KMS-11 (cell line): ENCODE measurements around the gene BBC3.

Source experiments
- H2AFZ ChIP-seq: fragments of 200-600 bp; sonication (generic); 2 replicates; pipeline ENCODE4 v1.6.1; 2016; ENCODE audit warnings: antibody characterized with exemption, mixed run types, low read depth
- H3K27ac ChIP-seq: fragments of 200-600 bp; sonication (generic); 2 replicates; pipeline ENCODE4 v1.6.1; 2016; ENCODE audit warnings: mild to moderate bottlenecking, mixed run types
- H3K27me3 ChIP-seq: fragments of 200-600 bp; sonication (generic); 2 replicates; pipeline ENCODE4 v1.6.1; 2017; ENCODE audit warnings: mild to moderate bottlenecking, low read depth, mixed run types, moderate library complexity; ENCODE audit not compliant: insufficient read depth
- H3K36me3 ChIP-seq: fragments of 200-600 bp; sonication (generic); 2 replicates; pipeline ENCODE4 v1.6.1; 2017; ENCODE audit warnings: mild to moderate bottlenecking, mixed run types; ENCODE audit not compliant: insufficient read depth
- H3K4me1 ChIP-seq: fragments of 200-600 bp; sonication (generic); 2 replicates; pipeline ENCODE4 v1.6.1; 2016; ENCODE audit warnings: mild to moderate bottlenecking, low read depth, mixed run types; ENCODE audit not compliant: poor library complexity, severe bottlenecking
- H3K4me2 ChIP-seq: fragments of 200-600 bp; sonication (generic); 2 replicates; pipeline ENCODE4 v1.7.0; 2016; ENCODE audit warnings: mild to moderate bottlenecking, mixed run types
- H3K4me3 ChIP-seq: fragments of 200-600 bp; sonication (generic); IDR thresholded peaks from 2 replicates; pipeline ENCODE4 v1.6.1; 2017; ENCODE audit warnings: low read depth, low read length, mixed read lengths; ENCODE audit not compliant: insufficient read depth
- H3K79me2 ChIP-seq: fragments of 200-600 bp; sonication (generic); 2 replicates; pipeline ENCODE4 v1.6.1; 2016; ENCODE audit warnings: low read depth, mixed run types; ENCODE audit not compliant: insufficient read depth
- H3K9ac ChIP-seq: fragments of 200-600 bp; sonication (generic); 2 replicates; pipeline ENCODE4 v1.6.1; 2016; ENCODE audit warnings: mild to moderate bottlenecking, mixed run types
- H4K20me1 ChIP-seq: fragments of 200-600 bp; sonication (generic); 2 replicates; pipeline ENCODE4 v1.6.1; 2016; ENCODE audit warnings: mild to moderate bottlenecking, mixed run types; ENCODE audit not compliant: insufficient read depth
- CTCF ChIP-seq: fragments of 200-600 bp; sonication (generic); conservative IDR thresholded peaks from 2 replicates; pipeline ENCODE4 v1.6.1; 2017; ENCODE audit warnings: low read depth, mild to moderate bottlenecking, antibody characterized with exemption, low read length, moderate library complexity, mixed read lengths

The BBC3 gene

GRCh38 chr19:47230054-47230920 is 712 bp downstream of the BBC3 start:
- Histone ChIP-seq H3K9ac (peak overlapping the region; percentile 44; the same call in 1 of the 2 replicates), H3K27ac (peak overlapping the region; percentile 44; the same call in 1 of the 2 replicates), H3K4me3 (no peak overlapping the region), H2AFZ (peak overlapping the region; percentile 54; the same call in 1 of the 2 replicates), H3K27me3 (peaks cover 6% of the 10 kb centered on the region; the same call in 1 of the 2 replicates), H3K36me3 (no peaks in the 10 kb centered on the region), H3K4me2 (peak overlapping the region; percentile 97), H3K4me1 (peaks cover 47% of the 10 kb centered on the region), H3K79me2 (no peaks in the 10 kb centered on the region), H4K20me1 (no peaks in the 10 kb centered on the region)
- TF ChIP-seq CTCF = peak; percentile 71

GRCh38 chr19:47229676-47230053 is 1.3 kb downstream of the BBC3 start:
- Histone ChIP-seq H2AFZ (peak overlapping the region; percentile 54; the same call in 1 of the 2 replicates), H3K79me2 (no peaks in the 10 kb centered on the region)

GRCh38 chr19:47228937-47229675 is 1.9 kb downstream of the BBC3 start:
- no peak for TF ChIP-seq CTCF
- Histone ChIP-seq H3K79me2 (no peaks in the 10 kb centered on the region), H3K36me3 (no peaks in the 10 kb centered on the region), H2AFZ (no peak overlapping the region), H4K20me1 (no peaks in the 10 kb centered on the region), H3K9ac (no peak overlapping the region), H3K4me1 (peaks cover 54% of the 10 kb centered on the region), H3K4me3 (no peak overlapping the region), H3K4me2 (peak overlapping the region; percentile 64), H3K27me3 (peaks cover 6% of the 10 kb centered on the region; the same call in 1 of the 2 replicates), H3K27ac (no peak overlapping the region)

More at GRCh38 chr19:47229676-47230053, 1.3 kb downstream of the BBC3 start:
- Histone ChIP-seq H3K4me2 (peak overlapping the region; percentile 64), H3K4me1 (peaks cover 53% of the 10 kb centered on the region), H4K20me1 (no peaks in the 10 kb centered on the region), H3K9ac (peak overlapping the region; percentile 44; the same call in 1 of the 2 replicates), H3K27ac (no peak overlapping the region), H3K27me3 (peaks cover 6% of the 10 kb centered on the region; the same call in 1 of the 2 replicates), H3K4me3 (no peak overlapping the region), H3K36me3 (no peaks in the 10 kb centered on the region)
- no peak for TF ChIP-seq CTCF

- peaks cover 1% of the 10 kb centered on the region; the same call in 1 of the 2 replicates for H3K27me3 ChIP-seq
- H3K9ac ChIP-seq = peak overlapping the region; percentile 82; the same call in 1 of the 2 replicates
- H2AFZ ChIP-seq = peak overlapping the region; percentile 55
- peaks cover 54% of the 10 kb centered on the region for H3K4me1 ChIP-seq
- TF ChIP-seq CTCF = no peak
- no peaks in the 10 kb centered on the region for H3K36me3 ChIP-seq
- H3K4me3 ChIP-seq = no peak overlapping the region
- peak overlapping the region; percentile 100 for H3K4me2 ChIP-seq
- H4K20me1 ChIP-seq = no peaks in the 10 kb centered on the region
- 0 out of 2 replicates have a peak overlapping the region, but pooled peaks have one; percentile 90 for H3K27ac ChIP-seq
- H3K79me2 ChIP-seq = no peaks in the 10 kb centered on the region
These were observed 2.6 kb downstream of the BBC3 start for GRCh38 chr19:47228168-47228936.
